GM10266 (cell line): ENCODE measurements around the gene SPTBN1.

Source experiments
- DNase-seq: peaks from one replicate; pipeline ENCODE4 v3.0.0; 2012; ENCODE audit errors: extremely low spot score
- TF ChIP-seq, protein P1 (sequence below): IDR thresholded peaks from 2 replicates; pipeline ENCODE4 v1.5.1; 2012; ENCODE audit warnings: mild to moderate bottlenecking, low read depth; ENCODE audit not compliant: control insufficient read depth, insufficient read depth; ENCODE audit errors: missing control alignments

Gene SPTBN1

DNA sequence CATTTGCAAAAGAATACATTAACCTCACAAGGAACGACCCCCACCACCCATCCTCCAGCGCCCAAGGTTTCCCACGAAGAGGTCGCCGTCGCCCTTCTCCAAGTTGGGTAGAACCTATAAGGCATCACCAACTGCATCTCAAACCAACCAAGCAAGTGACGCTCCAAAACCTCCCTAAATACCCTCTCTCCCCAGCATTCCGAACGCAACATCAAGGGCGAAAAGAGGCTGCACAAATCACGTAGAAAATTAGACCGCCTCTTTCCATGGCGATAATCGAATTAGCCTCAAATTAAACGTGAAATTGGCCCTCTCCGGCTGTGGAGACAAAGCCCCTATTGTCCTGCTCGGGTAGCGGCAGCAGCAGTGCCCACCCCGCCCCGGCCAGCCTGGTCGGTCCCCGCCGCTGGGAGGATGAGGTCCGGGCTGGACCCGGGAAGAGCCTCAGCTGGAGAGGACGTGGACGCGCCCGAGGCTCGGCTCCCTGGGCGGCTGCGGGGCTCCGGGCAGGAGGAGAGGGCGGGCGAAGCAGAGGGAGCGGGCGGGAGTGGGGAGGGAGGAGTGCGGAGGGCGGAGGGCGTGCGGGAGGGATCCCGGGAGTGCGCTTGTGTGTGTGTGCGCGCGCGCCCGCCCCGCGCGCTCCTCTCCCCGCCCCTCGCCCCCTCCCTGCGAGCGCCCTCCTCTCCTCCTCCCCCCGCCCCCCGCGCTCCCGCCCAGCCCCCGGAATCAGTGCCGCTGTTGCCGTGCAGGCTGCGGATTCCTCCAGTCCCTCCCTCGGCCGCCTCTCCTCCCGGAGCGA lies at the start of gene SPTBN1:
Gene SPTBN1, plus strand, starts transcription at position 765 of the 799 bp plus-strand sequence. CDS start 70,092 bp downstream, outside the sequence.
- peak; percentile 70 for DNase-seq
- TF ChIP-seq, protein P1, sequence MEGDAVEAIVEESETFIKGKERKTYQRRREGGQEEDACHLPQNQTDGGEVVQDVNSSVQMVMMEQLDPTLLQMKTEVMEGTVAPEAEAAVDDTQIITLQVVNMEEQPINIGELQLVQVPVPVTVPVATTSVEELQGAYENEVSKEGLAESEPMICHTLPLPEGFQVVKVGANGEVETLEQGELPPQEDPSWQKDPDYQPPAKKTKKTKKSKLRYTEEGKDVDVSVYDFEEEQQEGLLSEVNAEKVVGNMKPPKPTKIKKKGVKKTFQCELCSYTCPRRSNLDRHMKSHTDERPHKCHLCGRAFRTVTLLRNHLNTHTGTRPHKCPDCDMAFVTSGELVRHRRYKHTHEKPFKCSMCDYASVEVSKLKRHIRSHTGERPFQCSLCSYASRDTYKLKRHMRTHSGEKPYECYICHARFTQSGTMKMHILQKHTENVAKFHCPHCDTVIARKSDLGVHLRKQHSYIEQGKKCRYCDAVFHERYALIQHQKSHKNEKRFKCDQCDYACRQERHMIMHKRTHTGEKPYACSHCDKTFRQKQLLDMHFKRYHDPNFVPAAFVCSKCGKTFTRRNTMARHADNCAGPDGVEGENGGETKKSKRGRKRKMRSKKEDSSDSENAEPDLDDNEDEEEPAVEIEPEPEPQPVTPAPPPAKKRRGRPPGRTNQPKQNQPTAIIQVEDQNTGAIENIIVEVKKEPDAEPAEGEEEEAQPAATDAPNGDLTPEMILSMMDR, result no peak

DNA sequence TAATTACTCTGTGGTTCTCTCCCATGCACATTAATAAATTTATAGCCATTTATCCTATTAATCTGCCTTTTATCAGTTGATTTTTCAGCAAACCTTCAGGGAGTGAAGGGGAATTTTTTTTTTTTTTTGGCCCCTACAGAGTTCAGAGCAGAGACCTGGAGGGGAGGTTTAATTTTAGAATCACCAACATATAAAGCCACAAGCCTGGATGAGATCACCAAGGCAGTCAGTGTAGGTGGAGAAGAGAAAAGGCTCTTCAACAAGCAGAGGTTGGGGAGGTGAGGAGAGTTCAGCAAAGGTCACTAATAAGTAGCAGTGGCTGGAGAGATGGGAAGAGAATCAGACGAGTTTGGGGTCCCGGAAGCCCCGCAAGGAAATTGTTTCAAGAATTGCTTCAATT lies 48.4 kb upstream of the SPTBN1 start:
- TF ChIP-seq, protein P1, result no peak
- no peak for DNase-seq

DNA sequence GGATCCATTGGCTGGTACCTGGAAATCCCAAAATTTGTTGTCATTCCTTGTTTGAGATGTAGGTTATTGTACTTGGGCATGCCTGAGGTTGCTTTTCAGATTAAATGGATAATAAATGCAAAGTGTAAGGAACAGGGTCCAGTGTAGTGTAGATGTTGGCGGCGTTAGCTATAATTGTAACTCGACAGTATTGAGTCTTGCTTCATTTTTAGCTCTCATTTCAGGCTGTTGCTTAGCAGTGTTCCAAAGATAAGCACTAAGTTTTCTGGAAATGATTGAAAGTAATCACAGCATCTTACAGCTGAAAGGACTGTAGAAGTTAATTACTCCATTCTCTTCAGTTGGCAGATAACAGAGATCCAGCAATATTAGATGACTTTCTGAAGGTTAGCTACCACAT lies 47.8 kb upstream of the SPTBN1 start:
- TF ChIP-seq, protein P1, result no peak

DNA sequence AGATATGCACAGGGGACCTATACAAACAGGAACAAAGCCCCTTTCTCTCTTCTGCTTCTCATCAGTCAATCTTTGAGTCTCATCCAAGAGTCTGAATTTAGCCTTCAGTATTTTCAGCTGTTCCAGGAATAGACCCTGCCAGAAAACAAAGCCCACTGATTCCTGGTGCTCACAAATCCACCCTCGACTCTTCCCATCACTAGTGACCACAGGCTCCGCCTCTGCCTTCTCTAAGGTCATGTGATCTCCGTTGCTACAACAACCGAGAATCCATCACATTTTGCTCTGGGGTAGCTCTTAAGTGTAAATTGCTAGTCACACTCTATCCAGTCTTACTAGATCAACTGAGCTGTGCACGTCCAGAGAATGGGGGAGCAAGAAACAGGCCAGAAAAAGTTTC lies 46.4 kb upstream of the SPTBN1 start:
- no peak for DNase-seq
- TF ChIP-seq, protein P1, result no peak

More for the DNA sequence above, 47.8 kb upstream of the SPTBN1 start:
- no peak for DNase-seq

DNA sequence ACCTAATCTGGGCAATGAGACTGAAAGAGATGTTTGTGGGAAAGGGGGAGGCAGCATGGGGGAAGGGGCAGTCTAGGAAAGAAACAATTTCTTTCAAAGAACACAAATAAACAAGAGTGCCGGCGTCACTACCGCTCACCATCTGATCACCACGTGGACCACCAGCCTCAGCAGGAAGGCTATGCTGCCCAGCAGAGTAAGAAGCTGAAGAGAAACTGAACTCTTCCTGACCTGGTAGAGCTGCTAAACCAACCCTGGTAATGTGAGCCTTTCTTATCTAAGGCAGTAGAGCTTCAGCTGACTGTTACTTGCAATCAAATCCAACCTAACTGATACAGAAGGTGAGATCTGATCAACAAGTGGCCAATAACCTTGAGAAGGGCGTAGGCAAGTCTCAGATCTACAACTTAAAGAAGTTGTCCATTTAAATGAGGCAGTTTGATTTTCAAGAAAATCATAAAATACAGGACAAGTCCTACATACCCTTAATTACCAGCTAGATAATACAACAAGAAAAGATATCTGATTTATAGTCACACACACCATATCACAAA lies 44.2 kb upstream of the SPTBN1 start:
- TF ChIP-seq, protein P1, result no peak
- DNase-seq, result no peak

DNA sequence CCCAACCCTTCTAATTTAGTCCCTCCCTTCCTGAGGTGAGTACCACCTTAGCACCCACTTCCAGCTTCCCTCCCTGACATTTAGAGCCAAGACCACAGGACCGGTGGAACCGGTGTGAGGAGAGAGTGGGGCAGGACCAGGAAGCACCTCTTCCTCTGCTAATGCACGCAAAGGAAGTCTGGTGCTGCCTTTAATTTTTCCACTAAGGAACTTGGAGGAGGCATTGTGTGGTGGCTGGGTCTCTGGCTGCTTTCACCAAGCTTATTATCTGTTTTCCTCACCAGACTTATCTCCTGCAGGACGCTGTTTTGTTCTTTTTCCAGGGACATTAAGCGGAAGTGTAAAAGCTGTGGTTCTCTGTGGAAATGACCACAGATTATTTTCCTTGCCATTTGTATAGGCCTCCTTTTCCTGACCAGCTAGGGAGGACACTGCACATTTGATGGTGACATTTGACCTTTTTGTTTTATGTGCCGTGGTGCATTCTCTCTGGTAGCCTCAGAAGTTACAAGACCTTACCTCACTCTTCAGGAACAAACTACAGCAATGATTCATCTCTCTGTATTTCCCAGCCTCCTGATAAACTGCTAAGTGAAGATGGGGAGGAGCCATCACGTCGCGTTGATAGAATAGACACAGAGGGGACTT lies 39.8 kb upstream of the SPTBN1 start:
- DNase-seq, result no peak
- TF ChIP-seq, protein P1, result no peak
